Vagina (tissue), 2 donors: ENCODE data around the gene NHSL2.

Experiments
- POLR2A ChIP-seq, 2 donors: fragments of 450-650 bp; IDR thresholded peaks; one replicate each; pipeline ENCODE4 v1.6.1; 2017; ENCODE audit warnings: antibody characterized with exemption in 2 of 2, mild to moderate bottlenecking in 2 of 2, moderate library complexity in 2 of 2
- TF ChIP-seq, protein P1 (sequence below), 3 experiments: fragments of 450-650 bp in 2 of 3; fragments of 200-600 bp in 1 of 3; sonication (generic) in 1 of 3; IDR thresholded peaks; one replicate each; pipeline ENCODE4 v1.5.1; 2017 to 2019; ENCODE audit warnings: antibody characterized with exemption in 3 of 3, mild to moderate bottlenecking in 2 of 3, moderate library complexity in 2 of 3

DNA sequence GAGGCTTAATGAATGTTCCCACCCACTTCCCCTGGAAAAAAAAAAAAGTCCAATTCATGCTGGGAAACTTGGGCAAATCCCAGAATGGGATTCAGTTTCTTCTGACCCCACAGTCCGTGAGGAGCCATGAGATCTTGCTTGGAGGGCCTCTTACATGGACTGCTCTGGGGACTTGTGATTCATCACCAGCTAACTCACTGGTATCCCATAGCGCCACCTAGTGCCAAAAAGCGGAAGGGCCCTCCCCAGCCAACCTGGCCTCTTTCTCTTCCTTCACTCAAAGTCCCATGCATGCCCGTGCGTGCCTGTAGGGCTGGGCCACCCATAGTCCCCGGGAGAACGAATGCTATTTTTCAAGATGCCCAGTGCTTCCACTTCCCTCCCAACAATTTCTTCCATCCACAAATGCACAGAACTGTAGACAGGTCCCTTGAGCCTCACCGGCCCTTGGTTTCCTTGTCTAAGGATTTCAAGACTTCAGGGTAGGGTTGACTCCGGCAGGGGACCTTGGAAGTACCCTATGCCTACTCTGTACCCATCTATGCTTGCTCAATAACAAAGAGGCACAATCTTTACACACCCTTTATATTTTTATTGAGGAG, 216.0 kb downstream of the NHSL2 start:
- TF ChIP-seq POLR2A (IDR thresholded peaks at IDR 0.05): no peak
- TF ChIP-seq, protein P1, sequence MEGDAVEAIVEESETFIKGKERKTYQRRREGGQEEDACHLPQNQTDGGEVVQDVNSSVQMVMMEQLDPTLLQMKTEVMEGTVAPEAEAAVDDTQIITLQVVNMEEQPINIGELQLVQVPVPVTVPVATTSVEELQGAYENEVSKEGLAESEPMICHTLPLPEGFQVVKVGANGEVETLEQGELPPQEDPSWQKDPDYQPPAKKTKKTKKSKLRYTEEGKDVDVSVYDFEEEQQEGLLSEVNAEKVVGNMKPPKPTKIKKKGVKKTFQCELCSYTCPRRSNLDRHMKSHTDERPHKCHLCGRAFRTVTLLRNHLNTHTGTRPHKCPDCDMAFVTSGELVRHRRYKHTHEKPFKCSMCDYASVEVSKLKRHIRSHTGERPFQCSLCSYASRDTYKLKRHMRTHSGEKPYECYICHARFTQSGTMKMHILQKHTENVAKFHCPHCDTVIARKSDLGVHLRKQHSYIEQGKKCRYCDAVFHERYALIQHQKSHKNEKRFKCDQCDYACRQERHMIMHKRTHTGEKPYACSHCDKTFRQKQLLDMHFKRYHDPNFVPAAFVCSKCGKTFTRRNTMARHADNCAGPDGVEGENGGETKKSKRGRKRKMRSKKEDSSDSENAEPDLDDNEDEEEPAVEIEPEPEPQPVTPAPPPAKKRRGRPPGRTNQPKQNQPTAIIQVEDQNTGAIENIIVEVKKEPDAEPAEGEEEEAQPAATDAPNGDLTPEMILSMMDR (IDR thresholded peaks at IDR 0.05): peak; percentile 69 to 73 (median 71)
